ENCODE data around the gene C20orf144. TPM values are rescaled to one million over a fixed set of nuclear protein-coding genes. Genes with fewer than 3 reads are reported as not detected.

C20orf144 gene
- total and polyA plus RNA-seq, 9 of the 15 experiments (the other 6 are each of a cell fraction or from before 2014, with no cell fraction given), result 0.04 to 0.23 (median 0.11) TPM; not detected in 2

GRCh38 chr20:33663161-33664084, 1.3 kb downstream of the C20orf144 start (continued):
- TF ChIP-seq ZNF561 (CRISPR knock-in tag; conservative IDR thresholded peaks at IDR 0.05), result 0 out of 2 replicates have a peak, but pooled peaks have one; percentile 56
- TF ChIP-seq ZNF436 (CRISPR knock-in tag; IDR thresholded peaks at IDR 0.05), result no peak
- no peak for TF ChIP-seq ZNF239 (CRISPR knock-in tag; IDR thresholded peaks at IDR 0.05)
- TF ChIP-seq ZZZ3 (IDR thresholded peaks at IDR 0.05), result no peak
- TF ChIP-seq ELF2 (CRISPR knock-in tag; IDR thresholded peaks at IDR 0.05), result peak; percentile 68; the same call in 1 of the 2 replicates
- no peak for TF ChIP-seq TEAD4 (IDR thresholded peaks at IDR 0.05; ENCODE audit: low read length)
- TF ChIP-seq TEAD4 (CRISPR knock-in tag; IDR thresholded peaks at IDR 0.05; ENCODE audit: borderline replicate concordance), result no peak
- no peak for TF ChIP-seq ZNF785 (CRISPR knock-in tag; IDR thresholded peaks at IDR 0.05)
- TF ChIP-seq PHF21A (IDR thresholded peaks at IDR 0.05; ENCODE audit: borderline replicate concordance, low read depth), result no peak
- TF ChIP-seq CBX2 (IDR thresholded peaks at IDR 0.05; ENCODE audit: insufficient read depth, low read length, poor library complexity, severe bottlenecking), result no peak
- no peak for TF ChIP-seq IRF2 (CRISPR knock-in tag; IDR thresholded peaks at IDR 0.05)
- TF ChIP-seq KHSRP (IDR thresholded peaks at IDR 0.05), result no peak
- no peak for TF ChIP-seq ZNF696 (CRISPR knock-in tag; conservative IDR thresholded peaks at IDR 0.05)
- no peak for TF ChIP-seq ZNF445 (CRISPR knock-in tag; IDR thresholded peaks at IDR 0.05; ENCODE audit: low read depth)
- TF ChIP-seq KLF16 (IDR thresholded peaks at IDR 0.05), result no peak
- TF ChIP-seq ZNF133 (CRISPR knock-in tag; IDR thresholded peaks at IDR 0.05), result no peak
- TF ChIP-seq COPS2 (conservative IDR thresholded peaks at IDR 0.05), result no peak
- TF ChIP-seq MYNN (IDR thresholded peaks at IDR 0.05), result no peak; the same call in none of the 2 replicates
- TF ChIP-seq MYNN (CRISPR knock-in tag; IDR thresholded peaks at IDR 0.05), result no peak
- TF ChIP-seq FIP1L1 (IDR thresholded peaks at IDR 0.05; ENCODE audit: low read depth, low read length, poor library complexity, severe bottlenecking), result peak; percentile 79
- TF ChIP-seq ZHX1 (conservative IDR thresholded peaks at IDR 0.05; ENCODE audit: low read length), result no peak
- TF ChIP-seq RFX5 (IDR thresholded peaks at IDR 0.05; ENCODE audit: low read depth, low read length), result no peak
- TF ChIP-seq PREB (CRISPR knock-in tag; IDR thresholded peaks at IDR 0.05), result no peak
- peak; percentile 38; the same call in 1 of the 2 replicates for TF ChIP-seq ZBTB7A (IDR thresholded peaks at IDR 0.05; ENCODE audit: borderline replicate concordance, control insufficient read depth, low read depth, low read length)
- TF ChIP-seq ZNF77 (CRISPR knock-in tag; IDR thresholded peaks at IDR 0.05), result 0 out of 2 replicates have a peak, but pooled peaks have one; percentile 29
- peak; percentile 77; the same call in 1 of the 2 replicates for TF ChIP-seq ZNF583 (CRISPR knock-in tag; IDR thresholded peaks at IDR 0.05)
- TF ChIP-seq, protein P1, sequence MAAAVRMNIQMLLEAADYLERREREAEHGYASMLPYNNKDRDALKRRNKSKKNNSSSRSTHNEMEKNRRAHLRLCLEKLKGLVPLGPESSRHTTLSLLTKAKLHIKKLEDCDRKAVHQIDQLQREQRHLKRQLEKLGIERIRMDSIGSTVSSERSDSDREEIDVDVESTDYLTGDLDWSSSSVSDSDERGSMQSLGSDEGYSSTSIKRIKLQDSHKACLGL (CRISPR knock-in tag; IDR thresholded peaks at IDR 0.05; ENCODE audit: borderline replicate concordance, poor library complexity, severe bottlenecking), result no peak

Data from K562 (cell line).